SK-N-MC (cell line): ENCODE results near the gene KLF9.

Source experiments
- EZH2 ChIP-seq: fragments of 200-600 bp; sonication (generic); IDR thresholded peaks from one replicate; pipeline ENCODE4 v1.6.1; 2017; ENCODE audit warnings: antibody characterized with exemption
- POLR2AphosphoS5 ChIP-seq: IDR thresholded peaks from 2 replicates; pipeline ENCODE4 v1.6.1; 2012; ENCODE audit warnings: mild to moderate bottlenecking, low read depth, low read length, borderline replicate concordance

DNA sequence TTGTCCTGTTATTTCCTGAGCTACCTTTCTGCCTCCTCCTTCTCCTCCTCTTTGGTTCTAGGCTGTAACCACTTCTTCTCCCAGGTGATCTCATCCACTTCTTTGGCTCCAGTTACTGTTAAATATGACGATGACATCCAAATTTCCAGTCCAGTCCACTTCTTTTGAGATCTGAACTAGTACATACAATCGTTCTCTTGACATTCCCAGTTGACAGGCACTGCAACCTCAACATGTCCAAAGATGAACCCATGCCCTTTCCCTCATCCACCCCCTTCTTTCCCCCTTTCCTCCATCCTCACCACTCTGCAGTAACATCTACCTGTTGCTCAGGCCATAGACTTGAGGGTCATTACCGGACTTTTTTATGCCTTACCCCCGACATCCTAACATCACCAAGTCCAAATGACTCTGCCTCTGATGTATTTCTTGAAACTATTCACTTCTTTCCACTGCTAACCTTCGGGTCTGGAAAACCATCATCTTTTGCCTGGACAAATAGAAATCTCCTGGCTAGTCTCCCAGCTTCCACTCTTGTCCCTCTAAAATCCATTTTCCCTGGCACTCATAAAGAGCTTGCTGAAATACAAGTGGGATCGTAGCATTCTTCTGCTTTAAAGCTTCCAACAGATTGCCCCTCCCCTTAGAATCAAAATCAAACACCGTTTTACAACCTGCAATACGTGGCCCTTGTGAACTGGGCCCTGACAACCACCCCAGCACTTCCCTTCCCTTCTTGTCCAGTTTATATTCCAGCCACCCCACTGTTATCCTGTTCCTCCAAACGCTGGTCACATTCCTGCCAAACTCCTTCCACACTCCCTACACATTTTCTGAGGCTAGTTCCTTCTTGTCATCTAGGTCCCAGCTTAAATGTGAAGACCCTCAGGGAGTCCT, 31.5 kb downstream of the KLF9 start:
- TF ChIP-seq POLR2AphosphoS5 (no peak), EZH2 (no peak)
